Measurements from ENCODE around the gene MMP14. TPM values are rescaled to one million over a fixed set of nuclear protein-coding genes. Genes with fewer than 3 reads are reported as not detected.
A peak's percentile ranks its signal among the peaks of the same experiment; 100 is the strongest.

Gene MMP14
- total and polyA plus RNA-seq, 2 of the 13 experiments (the other 11 are each of a cell fraction or from before 2014, with no cell fraction given), result 5.2 to 9.8 TPM

DNA sequence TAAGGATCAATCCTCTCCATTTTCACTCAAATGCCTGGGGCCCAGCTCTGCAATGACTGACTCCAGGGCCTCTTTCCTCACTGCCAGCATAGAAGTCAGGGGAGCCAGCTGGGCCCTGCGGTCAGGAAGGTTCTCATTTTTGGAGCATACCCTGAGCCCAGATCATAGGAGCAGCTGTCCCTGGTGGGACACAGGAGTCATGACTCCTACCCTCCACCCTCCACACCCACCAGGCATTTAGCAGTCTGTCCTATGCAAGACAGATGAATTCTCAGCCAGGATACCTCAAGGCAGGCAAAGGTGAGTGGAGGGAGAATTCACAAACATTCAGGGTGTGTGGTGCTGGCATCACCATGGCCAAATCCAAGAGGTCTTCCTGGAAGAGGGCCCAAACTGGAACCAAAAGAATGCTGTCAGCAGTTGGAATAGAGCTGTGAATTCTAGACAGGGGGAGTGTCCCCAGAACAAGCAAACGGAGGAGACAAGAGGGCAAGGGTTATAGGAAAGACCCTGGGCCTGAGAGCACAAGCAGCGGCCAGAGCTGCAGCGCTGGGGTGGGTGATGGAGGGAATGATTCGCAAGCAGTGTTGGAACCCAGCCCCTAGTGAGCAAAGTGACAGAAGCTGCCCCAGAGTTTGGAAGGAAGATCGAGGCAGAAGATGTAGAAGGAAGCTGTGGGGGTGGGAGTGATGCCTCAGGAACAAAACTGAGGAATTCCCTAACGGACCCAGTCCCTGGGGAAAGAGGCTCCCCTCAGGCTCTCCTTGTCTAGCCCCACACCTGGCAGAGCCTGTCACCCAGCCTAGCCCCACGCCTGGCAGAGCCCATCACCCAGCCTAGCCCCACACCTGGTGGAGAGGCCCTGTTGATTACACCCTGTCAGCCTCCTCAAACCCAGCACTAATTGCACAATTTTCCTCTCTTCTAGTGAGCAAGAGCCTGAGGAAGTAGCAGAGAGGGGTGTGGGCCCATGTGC is 42.2 kb downstream of the MMP14 start:
- in situ Hi-C loops (cut with HindIII; ENCODE audit: extremely low pct_ligation_motif_present, low pct_unique_long_range_greater_than_20kb) (no loop called here), intact Hi-C loops (cut with micrococcal nuclease; ENCODE audit: unreplicated experiment) (no loop called here)
- Histone ChIP-seq H3K4me2 (ENCODE audit: low read depth, low read length) (no peak overlapping the region), H3K9ac (ENCODE audit: insufficient read depth, low read depth, low read length) (no peak overlapping the region), H3K79me2 (ENCODE audit: insufficient read depth, low read length) (no peaks in the 10 kb centered on the region), H3K36me3 (replicated peaks in 1 of 2; ENCODE audit: control insufficient read depth in 1 of 2, insufficient read depth in 2 of 2, low read length in 2 of 2) (peaks cover 14% of the 10 kb centered on the region in 2 experiments; a peak in 4 of 5 replicates), H3K9me3 (ENCODE audit: low read length) (no peaks in the 10 kb centered on the region), H4K20me1 (ENCODE audit: insufficient read depth, low read length) (no peaks in the 10 kb centered on the region; the same call in 1 of the 2 replicates), H3K27ac (ENCODE audit: extremely low read length, insufficient read depth, low read length) (no peak overlapping the region), H3K27me3 (ENCODE audit: control insufficient read depth in 1 of 2, insufficient read depth in 2 of 2, low read length in 2 of 2) (peaks cover 4 to 18% of the 10 kb centered on the region in 2 experiments; a peak in 4 of 5 replicates), H3K4me3 (replicated peaks in 1 of 3; ENCODE audit: insufficient read depth in 1 of 3, low read depth in 2 of 3, low read length in 3 of 3) (no peak overlapping the region), H2AFZ (ENCODE audit: low read length) (no peak overlapping the region), H3K4me1 (ENCODE audit: insufficient read depth, low read length) (peaks cover 17% of the 10 kb centered on the region)
- no peak for DNase-seq (ENCODE audit: low spot score)
- ChIA-PET CTCF (ENCODE audit: low intra/inter-chr PET ratio, low total read pairs) (no interaction called here), POLR2A (interaction anchor here (1.2 to 1.3 kb wide), 2 partner anchors 217 to 289 kb away, joined by 3 read pairs; partner anchors contain the start of genes ACIN1 and C14orf119)
- ATAC-seq, result no peak
- FAIRE-seq, result no peak
- BruUV-seq (replicated peaks), result TSS peak; percentile 16
- 63% methylated on average over 8 of the region's 8 CpGs for WGBS (ENCODE audit: low lambda C conversion rate)
- TF ChIP-seq SYNCRIP (IDR thresholded peaks at IDR 0.05; ENCODE audit: insufficient read depth, low read depth, low read length) (no peak), ESRRA (CRISPR knock-in tag; IDR thresholded peaks at IDR 0.05; ENCODE audit: low read depth) (no peak), HMG20B (CRISPR knock-in tag; conservative IDR thresholded peaks at IDR 0.05) (no peak), SRF (IDR thresholded peaks at IDR 0.05; ENCODE audit: low read depth, low read length) (no peak), NR2F2 (IDR thresholded peaks at IDR 0.05; ENCODE audit: borderline replicate concordance, low read depth) (no peak), ZNF775 (CRISPR knock-in tag; IDR thresholded peaks at IDR 0.05; ENCODE audit: borderline replicate concordance) (no peak), ZNF263 (CRISPR knock-in tag; IDR thresholded peaks at IDR 0.05) (no peak), ETV6 (CRISPR knock-in tag; conservative IDR thresholded peaks at IDR 0.05) (no peak), ZBTB21 (CRISPR knock-in tag; IDR thresholded peaks at IDR 0.05) (peak; percentile 7; the same call in 1 of the 2 replicates), RBFOX2 (IDR thresholded peaks at IDR 0.05; ENCODE audit: low read depth, low read length) (0 out of 2 replicates have a peak, but pooled peaks have one; percentile 16), HMG20A (CRISPR knock-in tag; IDR thresholded peaks at IDR 0.05; ENCODE audit: borderline replicate concordance) (no peak), NR2F6 (IDR thresholded peaks at IDR 0.05) (no peak), NR2F6 (CRISPR knock-in tag; IDR thresholded peaks at IDR 0.05) (no peak), NBN (conservative IDR thresholded peaks at IDR 0.05) (no peak)
- TF ChIP-seq, protein P1, sequence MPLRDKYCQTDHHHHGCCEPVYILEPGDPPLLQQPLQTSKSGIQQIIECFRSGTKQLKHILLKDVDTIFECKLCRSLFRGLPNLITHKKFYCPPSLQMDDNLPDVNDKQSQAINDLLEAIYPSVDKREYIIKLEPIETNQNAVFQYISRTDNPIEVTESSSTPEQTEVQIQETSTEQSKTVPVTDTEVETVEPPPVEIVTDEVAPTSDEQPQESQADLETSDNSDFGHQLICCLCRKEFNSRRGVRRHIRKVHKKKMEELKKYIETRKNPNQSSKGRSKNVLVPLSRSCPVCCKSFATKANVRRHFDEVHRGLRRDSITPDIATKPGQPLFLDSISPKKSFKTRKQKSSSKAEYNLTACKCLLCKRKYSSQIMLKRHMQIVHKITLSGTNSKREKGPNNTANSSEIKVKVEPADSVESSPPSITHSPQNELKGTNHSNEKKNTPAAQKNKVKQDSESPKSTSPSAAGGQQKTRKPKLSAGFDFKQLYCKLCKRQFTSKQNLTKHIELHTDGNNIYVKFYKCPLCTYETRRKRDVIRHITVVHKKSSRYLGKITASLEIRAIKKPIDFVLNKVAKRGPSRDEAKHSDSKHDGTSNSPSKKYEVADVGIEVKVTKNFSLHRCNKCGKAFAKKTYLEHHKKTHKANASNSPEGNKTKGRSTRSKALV (CRISPR knock-in tag; IDR thresholded peaks at IDR 0.05), result no peak
- TF ChIP-seq, protein P2, sequence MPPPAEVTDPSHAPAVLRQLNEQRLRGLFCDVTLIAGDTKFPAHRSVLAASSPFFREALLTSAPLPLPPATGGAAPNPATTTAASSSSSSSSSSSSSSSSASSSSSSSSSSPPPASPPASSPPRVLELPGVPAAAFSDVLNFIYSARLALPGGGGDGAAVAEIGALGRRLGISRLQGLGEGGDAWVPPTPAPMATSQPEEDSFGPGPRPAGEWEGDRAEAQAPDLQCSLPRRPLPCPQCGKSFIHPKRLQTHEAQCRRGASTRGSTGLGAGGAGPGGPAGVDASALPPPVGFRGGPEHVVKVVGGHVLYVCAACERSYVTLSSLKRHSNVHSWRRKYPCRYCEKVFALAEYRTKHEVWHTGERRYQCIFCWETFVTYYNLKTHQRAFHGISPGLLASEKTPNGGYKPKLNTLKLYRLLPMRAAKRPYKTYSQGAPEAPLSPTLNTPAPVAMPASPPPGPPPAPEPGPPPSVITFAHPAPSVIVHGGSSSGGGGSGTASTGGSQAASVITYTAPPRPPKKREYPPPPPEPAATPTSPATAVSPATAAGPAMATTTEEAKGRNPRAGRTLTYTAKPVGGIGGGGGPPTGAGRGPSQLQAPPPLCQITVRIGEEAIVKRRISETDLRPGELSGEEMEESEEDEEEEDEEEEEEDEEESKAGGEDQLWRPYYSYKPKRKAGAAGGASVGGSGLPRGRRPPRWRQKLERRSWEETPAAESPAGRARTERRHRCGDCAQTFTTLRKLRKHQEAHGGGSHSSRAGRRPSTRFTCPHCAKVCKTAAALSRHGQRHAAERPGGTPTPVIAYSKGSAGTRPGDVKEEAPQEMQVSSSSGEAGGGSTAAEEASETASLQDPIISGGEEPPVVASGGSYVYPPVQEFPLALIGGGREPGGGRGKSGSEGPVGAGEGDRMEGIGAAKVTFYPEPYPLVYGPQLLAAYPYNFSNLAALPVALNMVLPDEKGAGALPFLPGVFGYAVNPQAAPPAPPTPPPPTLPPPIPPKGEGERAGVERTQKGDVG (CRISPR knock-in tag; IDR thresholded peaks at IDR 0.05; ENCODE audit: borderline replicate concordance), result 0 out of 2 replicates have a peak, but pooled peaks have one; percentile 6
- TF ChIP-seq, protein P3, sequence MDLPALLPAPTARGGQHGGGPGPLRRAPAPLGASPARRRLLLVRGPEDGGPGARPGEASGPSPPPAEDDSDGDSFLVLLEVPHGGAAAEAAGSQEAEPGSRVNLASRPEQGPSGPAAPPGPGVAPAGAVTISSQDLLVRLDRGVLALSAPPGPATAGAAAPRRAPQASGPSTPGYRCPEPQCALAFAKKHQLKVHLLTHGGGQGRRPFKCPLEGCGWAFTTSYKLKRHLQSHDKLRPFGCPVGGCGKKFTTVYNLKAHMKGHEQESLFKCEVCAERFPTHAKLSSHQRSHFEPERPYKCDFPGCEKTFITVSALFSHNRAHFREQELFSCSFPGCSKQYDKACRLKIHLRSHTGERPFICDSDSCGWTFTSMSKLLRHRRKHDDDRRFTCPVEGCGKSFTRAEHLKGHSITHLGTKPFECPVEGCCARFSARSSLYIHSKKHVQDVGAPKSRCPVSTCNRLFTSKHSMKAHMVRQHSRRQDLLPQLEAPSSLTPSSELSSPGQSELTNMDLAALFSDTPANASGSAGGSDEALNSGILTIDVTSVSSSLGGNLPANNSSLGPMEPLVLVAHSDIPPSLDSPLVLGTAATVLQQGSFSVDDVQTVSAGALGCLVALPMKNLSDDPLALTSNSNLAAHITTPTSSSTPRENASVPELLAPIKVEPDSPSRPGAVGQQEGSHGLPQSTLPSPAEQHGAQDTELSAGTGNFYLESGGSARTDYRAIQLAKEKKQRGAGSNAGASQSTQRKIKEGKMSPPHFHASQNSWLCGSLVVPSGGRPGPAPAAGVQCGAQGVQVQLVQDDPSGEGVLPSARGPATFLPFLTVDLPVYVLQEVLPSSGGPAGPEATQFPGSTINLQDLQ (CRISPR knock-in tag; IDR thresholded peaks at IDR 0.05), result 0 out of 2 replicates have a peak, but pooled peaks have one; percentile 30
